ENCODE results near the gene SNRNP70.

SNRNP70 gene

GRCh38 chr19:49064768-49065611 lies 20.3 kb upstream of the SNRNP70 start, which contains the start of gene NTF4:
Gene NTF4, minus strand, starts transcription at chr19:49064818. Its CDS starts 2,821 bp downstream, at chr19:49061997.
- no peak for DNase-seq

GRCh38 chr19:49065905-49066512 lies 19.2 kb upstream of the SNRNP70 start:
- DNase-seq, result no peak

GRCh38 chr19:49067554-49067953 lies 17.7 kb upstream of the SNRNP70 start:
- DNase-seq, result no peak

GRCh38 chr19:49069026-49069425 lies 16.2 kb upstream of the SNRNP70 start:
- no peak for DNase-seq

GRCh38 chr19:49070416-49070815 lies 14.8 kb upstream of the SNRNP70 start:
- DNase-seq, result no peak

- peak; percentile 22 for DNase-seq
Measured at GRCh38 chr19:49071860-49072547, 13.2 kb upstream of the SNRNP70 start.

- no peak for DNase-seq
Measured at GRCh38 chr19:49073514-49074378, 11.5 kb upstream of the SNRNP70 start.

- peak; percentile 25 for DNase-seq
Measured at GRCh38 chr19:49074869-49075268, 10.4 kb upstream of the SNRNP70 start.

GRCh38 chr19:49080392-49080791 lies 4.9 kb upstream of the SNRNP70 start:
- no peak for DNase-seq

- DNase-seq, result no peak
Measured at GRCh38 chr19:49081273-49081672, 4.0 kb upstream of the SNRNP70 start.

GRCh38 chr19:49084206-49085019 lies 838 bp upstream of the SNRNP70 start:
- no peak for DNase-seq

GRCh38 chr19:49085868-49086232 lies 599 bp downstream of the SNRNP70 start:
- DNase-seq, result no peak

GRCh38 chr19:49086296-49086695 lies 1.0 kb downstream of the SNRNP70 start:
- DNase-seq, result no peak

- DNase-seq, result no peak
Measured at GRCh38 chr19:49091391-49092038, 6.3 kb downstream of the SNRNP70 start.

- DNase-seq, result no peak
Measured at GRCh38 chr19:49092686-49093085, 7.4 kb downstream of the SNRNP70 start.

GRCh38 chr19:49094505-49095482 lies 9.5 kb downstream of the SNRNP70 start:
- DNase-seq, result no peak

GRCh38 chr19:49097453-49098288 lies 12.4 kb downstream of the SNRNP70 start:
- DNase-seq, result peak; percentile 84

- no peak for DNase-seq
Measured at GRCh38 chr19:49098795-49099194, 13.5 kb downstream of the SNRNP70 start.

GRCh38 chr19:49101160-49101559 lies 15.9 kb downstream of the SNRNP70 start:
- DNase-seq, result no peak

Data from CD4-positive, alpha-beta T cell treated with Interleukin-21 for 1 hour (primary cell).